ENCODE measurements around the gene PID1.

- no peak for TF ChIP-seq YY1 (IDR thresholded peaks at IDR 0.05)
- no peak for TF ChIP-seq CTCF (IDR thresholded peaks at IDR 0.05; ENCODE audit: low read depth, low read length, missing input control)
- TF ChIP-seq MAX (IDR thresholded peaks at IDR 0.05) = no peak
These were observed 233.5 kb downstream of the PID1 start for GRCh38 chr2:229037621-229038020.
